Measurements from ENCODE around the gene RCC2.

Gene RCC2

GRCh38 chr1:17441993-17442357 is 2.5 kb upstream of the RCC2 start:
- DNase-seq (ENCODE audit: low read depth): no peak

DNA sequence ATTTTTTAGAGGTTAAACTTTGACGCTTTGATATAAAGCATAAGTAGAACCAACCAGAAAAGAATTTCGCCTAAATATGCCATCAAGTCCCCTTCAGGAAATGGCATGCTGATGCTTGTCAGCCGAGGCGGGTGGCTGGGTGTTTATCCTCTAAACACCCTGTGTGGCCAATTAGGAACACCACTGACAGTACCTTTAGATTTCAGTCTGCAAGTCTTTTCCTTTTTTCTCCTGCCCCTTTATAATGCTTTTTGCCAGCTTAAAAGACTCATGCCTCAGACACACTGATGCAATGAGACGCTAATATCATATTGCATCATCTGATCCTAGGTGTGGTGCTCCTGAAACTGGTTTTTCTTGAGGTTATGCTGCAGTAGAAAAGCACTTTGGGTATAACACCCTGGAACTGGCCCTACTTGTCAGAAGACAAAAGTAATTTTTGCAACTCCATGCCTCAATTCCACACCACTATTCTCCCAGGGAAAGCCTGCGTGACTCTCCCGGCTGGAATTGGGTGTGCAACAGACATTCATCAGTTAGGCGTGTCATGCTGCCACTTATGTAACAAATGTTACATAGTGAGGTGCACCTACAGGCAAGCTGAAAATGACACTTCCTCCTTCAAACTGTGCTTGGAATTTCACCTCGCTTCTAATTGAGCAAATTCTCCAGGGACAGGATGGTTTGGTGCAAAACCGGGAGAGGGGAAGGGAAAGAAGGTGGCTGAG is 2.0 kb upstream of the RCC2 start:
- no peak for DNase-seq (ENCODE audit: low read depth)

- no peak for DNase-seq (ENCODE audit: low read depth)
These were observed 1.3 kb upstream of the RCC2 start for GRCh38 chr1:17440827-17441168.

DNA sequence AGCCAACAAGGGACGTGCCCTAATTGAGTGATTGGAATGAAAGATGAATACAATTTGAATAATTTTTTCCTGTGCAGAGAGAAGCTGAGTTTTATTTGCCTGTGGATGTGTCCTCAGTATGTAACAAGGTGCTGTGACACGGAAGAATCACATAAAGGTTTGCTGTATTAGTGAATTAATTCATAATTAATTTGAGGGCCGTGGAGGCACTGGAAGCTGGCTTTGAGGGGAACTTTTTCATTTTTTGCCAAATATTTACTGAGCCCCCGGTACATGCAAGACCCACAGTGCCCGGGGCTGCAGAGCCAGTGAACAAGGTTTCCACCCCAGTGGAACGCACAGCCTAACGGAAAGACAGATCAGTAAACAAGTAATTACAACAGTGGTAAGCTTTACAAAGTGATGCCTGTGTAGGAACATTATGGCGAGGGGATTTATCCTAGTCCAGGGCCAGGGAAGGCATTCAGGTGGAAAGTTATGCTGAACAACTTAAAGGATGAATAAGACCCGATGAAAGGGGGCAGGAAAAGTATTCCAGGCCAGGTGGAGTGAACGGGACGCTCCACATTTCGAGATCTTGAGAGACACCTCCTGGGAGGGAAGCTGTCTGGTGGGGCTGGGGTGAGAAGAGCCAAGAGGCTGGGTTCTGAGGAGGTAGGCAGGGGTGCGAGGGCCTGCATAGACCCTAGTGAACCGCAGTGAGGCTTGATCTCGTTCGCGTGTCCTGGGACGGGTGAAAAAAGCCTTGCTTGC is 773 bp upstream of the RCC2 start:
- DNase-seq (ENCODE audit: low read depth): no peak

DNA sequence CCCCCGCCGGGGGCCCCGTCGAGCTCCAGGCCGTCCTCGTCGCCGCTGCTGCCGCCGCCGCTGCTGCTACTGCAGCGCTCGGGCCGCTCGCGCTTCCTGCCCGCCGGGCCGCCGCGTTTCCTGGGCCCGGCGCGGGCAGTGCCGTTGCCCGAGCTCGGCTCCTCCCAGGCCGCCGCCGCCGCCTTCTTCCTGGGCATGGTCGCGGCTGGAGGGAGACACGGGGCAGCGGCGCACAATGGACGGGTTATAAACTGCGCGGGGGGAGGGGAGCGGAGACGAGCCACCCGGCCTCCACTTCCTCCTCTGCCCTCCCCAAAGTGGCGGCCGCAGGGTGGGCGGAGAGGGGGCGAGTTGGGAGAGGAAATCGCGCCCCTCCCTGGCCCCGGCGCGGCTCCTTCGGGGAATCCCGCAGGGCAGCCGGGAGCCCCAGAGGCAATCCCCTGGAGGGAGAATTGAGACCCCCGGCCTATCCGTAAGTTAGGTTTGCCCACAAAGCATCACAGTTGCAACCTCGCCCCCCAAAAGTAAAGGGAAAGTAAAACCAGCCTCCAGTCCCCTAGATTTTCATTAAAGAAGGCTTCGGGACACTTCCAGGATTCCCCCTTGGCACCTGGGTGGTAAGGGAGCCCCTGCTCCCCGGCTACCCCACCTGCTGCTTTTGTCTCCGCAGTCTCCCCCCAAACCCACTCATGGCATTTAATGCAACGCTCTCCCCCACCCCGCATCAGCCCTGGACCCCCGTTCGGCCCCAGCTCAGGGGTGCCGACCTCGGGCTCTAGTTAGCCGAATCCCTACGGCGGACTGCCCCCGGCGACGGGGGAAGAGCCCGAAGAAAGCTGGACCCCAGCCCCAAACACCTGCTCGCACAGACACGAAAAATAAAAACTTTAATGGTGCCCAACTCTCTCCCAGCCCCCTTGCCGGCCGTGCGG is 893 bp downstream of the RCC2 start:
- DNase-seq (ENCODE audit: low read depth): no peak

GRCh38 chr1:17437580-17438317 is 1.7 kb downstream of the RCC2 start:
- DNase-seq (ENCODE audit: low read depth): no peak

DNA sequence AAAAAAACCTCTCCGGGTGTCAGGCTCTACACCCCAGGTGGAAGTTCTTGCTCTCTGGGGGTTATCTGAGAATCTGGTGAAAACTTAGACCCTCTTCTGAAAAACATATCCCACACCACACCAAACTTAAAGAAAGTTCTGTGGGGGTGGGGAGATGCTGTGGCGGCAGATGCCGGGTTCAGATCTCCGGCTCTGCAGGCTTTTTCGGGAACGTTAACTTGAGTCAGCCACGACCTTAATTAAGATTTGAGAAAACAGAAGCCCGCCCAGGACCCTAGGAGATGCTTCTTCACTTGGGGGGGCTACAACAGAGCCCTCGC is 2.3 kb downstream of the RCC2 start:
- DNase-seq (ENCODE audit: low read depth): no peak

- DNase-seq (ENCODE audit: low read depth): no peak
These were observed 2.9 kb downstream of the RCC2 start for GRCh38 chr1:17436380-17437174.

GRCh38 chr1:17434601-17435000 is 4.9 kb downstream of the RCC2 start:
- no peak for DNase-seq (ENCODE audit: low read depth)

DNA sequence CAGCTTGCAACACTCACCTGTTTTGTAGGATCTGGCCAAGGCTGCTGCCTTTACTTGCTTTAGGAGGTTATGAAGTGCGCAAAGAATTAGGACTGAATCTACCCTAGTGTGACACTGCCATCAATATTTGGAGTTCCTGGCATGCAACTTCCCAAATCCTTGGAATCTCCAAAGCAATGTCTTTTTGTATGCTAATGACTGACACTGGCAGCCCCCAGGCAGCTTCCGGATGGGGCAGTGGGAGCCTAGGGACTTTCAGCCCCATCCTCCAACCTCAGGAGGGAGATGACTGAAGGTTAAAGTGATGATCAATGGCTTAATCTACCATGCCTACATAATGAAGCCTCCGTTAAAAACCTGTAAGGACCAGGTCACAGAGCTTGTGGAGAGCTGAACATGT is 5.5 kb downstream of the RCC2 start:
- DNase-seq (ENCODE audit: low read depth): no peak

DNA sequence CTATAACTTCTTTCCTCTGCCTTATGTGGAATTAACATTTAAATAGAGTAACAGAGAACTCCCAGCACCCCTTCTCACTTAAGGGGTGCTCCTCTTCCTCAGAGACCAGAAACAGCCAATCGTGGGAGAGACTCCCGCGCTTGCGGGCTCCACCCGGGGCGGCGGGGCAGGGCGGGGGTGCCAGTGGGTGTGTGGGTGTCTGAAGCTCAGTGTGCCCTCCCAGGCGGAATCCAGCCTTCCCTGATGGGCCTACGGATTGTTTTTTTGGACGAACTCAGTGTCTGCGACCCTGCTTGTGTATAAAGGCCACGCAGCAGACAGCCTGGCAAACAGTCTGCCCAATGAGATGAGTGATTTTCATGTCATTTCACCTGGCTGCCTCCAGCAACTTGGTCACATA is 6.2 kb downstream of the RCC2 start:
- DNase-seq (ENCODE audit: low read depth): no peak

DNA sequence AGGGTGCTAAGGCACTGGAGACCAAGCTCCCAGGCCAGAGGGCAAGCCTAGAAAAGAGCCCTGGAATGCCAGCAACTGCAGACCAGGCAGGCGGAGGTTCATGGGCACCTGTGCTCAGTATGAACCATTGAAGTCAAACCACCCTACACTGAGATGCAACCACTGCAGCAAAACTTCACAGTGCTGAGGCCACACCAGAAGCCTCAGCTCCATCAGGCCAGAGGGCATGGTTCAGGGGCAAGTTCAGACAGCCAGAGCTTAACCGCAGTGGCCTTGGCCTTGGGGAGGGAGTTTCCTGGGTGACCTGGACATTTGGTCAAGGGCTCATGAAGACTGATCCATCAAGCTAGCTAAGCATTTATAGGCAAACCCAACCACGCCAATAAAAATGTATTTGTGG is 7.1 kb downstream of the RCC2 start:
- DNase-seq (ENCODE audit: low read depth): no peak

DNA sequence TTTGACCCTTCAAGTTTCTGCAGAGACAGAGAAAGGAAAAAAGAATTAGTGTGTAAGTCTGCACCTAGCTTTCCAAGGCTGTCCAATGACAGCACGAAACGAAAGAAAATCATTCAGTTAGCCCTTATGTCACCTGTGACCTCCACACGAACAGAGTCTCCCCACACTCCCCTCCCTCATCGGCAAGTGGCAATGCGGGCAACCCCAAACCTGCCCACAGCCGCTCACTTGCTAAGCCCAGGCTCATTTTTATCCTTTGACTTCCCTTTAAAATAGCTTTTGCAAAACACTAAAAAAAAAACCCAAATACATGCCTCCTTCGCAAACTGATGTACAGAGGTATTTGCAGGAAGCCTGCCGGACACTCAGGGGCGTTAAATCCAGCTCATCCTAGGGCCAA is 10.3 kb downstream of the RCC2 start:
- no peak for DNase-seq (ENCODE audit: low read depth)

DNA sequence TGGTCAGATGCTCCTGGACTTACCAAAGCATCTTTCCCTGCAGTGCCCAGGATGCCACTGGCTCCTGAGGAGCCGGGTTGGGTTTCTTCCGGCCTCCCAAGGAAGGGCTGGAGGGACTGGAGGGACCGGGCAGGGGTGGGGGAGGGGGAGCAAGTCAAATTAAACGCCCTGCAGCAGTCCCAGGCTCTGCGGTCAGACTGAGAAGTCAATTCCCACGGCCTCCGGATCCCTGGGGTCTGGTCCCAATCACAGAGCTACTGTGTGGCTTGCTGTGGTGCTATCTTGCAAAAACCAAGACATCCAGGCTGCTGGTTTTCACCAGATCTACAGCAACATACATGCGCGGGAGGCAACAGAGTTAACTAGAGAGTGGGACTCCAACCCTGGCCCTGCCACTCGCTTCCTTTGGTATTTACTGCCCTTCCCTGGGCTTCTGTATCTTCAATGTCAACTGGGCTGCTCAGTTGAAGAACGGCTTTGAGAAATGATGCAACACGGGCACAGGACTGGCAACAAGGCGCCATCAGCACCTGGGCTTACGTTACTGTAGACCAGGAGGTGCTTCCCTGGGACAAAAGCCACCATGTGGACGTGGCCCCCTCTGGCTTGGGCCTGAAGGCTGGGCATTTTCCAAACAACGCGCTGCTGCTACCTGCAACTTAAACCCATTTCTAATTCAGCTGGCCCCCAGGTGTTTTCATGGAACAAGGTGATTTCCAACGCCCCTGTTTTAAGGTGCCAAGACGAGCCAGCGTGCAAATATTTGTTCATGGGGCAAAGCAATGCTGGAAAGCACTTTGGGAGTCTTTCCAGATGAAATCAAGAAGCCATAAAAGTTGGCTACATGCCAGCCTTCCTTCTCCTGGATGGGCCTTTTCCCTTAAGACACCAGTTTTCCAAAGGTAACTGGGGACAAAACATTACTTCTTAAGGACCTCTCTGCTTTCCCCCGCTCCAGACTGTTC is 11.5 kb downstream of the RCC2 start:
- no peak for DNase-seq (ENCODE audit: low read depth)

- no peak for DNase-seq (ENCODE audit: low read depth)
These were observed 13.5 kb downstream of the RCC2 start for GRCh38 chr1:17425806-17426600.

- DNase-seq (ENCODE audit: low read depth): no peak
These were observed 15.7 kb downstream of the RCC2 start for GRCh38 chr1:17423781-17424245.

DNA sequence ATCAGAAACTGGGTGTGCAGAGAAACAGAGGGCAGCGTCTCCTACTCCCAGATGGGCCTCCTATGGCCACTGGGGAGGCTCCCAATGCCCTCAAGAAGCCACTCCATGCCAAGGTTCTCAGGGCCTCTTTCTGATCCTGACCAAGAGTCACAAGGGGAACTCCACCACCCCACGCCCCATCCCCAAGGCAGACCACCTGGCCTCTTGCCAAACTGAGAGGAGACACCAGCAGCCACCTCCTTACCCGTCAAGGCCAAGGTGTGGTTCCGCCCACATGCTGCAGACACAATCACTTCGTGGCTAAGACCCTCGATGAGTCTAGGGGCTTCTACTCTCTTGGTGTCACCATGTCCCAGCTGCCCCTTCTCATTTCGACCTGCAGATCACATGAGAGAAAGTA is 17.0 kb downstream of the RCC2 start:
- DNase-seq (ENCODE audit: low read depth): no peak

- DNase-seq (ENCODE audit: low read depth): no peak
These were observed 19.0 kb downstream of the RCC2 start for GRCh38 chr1:17420391-17420918.

Data from stromal cell of bone marrow (primary cell).